Activated T-helper 1 cell treated with anti-CD3 and anti-CD28 coated beads, Interleukin-2, amount 50 U/mL, for 16 hours (primary cell): ENCODE measurements around the gene ELAVL3.

ENCODE experiments used
- DNase-seq, 2 donors: peaks; one replicate each; pipeline ENCODE4 v3.0.0-alpha.2; 2020; ENCODE audit warnings: low read depth in 1 of 2, low spot score in 1 of 2

Gene ELAVL3

DNA sequence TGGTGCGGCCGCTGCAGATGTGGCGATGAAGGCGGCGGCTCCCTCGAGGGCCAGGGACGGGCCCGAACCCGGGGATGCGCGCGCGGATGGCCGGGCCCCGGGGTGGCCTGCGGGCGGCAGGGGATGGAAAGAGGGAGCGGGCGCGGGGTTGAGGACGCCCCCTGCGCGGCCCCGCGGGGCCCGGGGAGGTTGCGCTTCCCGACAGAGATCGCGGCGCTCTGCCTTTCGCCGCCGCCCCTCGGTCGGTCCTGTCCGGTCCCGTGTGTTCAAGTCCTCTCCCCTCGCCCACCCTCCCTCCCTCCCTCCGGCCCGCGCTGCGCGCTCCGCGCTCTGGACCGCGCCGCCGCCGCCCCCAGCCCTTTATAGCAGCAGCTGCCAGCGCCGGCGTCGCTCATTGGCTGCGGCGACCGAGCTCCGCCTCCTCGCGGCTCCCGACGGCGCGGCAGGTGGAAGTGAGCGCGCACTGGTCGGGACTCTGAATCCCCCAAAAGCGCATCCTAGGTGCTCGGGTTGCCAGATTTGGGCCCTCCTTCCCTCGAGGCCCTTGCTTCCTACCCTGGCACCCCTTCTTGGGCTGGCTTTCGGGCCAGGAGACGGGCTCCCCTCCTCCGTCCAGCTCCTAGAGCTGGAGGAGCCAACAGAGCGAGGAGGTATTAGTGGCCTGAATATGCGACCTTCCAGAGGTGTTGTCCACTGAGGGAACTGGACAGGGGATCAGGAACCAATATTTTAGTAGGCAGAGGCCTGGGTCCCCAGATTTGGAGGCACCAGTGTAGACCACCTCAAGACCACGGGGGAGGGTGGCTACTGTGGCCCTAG is at the start of gene ELAVL3:
Gene ELAVL3 (minus strand): TSS at position 332 of the 819 bp plus-strand sequence. CDS start 438 bp downstream, outside the sequence.
- no peak for DNase-seq

DNA sequence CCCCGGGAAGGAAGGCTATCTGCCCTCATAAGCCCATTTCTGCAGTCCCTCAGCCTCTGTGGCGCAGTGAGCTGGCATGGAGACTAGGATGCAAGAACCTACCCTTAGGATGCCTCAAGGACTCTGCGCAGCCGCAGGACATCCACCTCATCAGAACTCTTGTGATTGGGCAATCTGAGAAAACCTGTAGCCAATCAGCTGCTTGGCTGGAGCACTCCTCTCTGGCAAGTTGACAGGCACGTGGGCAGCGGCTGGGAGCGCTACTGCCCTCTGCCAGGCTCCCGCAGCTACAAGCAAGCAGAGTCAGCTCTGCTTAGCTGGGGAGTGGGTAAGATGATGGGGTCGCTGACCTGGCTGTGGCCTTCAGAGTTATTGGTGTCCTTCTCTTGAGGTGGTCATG is 49.6 kb upstream of the ELAVL3 start:
- no peak for DNase-seq

DNA sequence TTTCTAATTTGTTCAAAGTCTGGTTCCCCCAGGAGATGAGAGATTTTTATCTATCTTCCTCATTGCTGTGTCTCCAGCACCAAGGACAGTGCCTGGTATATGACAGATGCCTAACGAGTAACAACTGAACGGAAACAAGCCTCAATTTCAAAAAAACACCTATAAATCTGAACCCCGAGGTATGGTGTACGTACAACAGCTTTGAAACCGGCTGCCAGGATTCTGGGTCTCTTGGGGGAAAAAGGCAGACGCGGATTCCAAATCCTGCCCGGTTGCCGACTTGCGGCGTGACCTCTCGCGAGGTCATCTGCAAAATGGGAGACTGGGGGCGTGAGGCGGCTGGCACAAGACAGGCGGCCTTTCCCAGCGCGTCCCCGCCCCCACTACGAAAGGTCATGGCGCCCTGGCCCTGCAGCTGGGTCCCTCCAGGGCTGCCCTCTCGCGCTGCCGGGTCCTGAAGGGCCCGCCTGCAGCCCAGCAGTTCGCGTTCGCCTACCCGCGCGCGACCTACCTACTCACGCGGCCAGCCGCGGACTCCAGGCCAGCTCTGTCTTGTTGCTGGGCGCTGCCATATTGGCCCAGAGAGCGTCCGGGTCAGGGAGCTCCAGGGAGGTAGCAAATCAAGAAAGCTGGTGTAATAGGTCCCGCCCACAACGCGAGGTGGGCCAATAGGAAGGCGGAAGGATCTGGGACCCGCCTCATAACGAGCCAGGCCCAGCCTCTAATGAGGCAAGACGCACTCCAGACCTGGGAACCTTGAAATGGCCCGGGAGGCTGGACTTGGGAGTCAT is 47.9 kb upstream of the ELAVL3 start, which contains the start of gene ECSIT:
Gene ECSIT (minus strand): TSS at position 584 of the 791 bp plus-strand sequence. CDS start 9,964 bp downstream, outside the sequence.
- DNase-seq, result peak; percentile 77 to 86

DNA sequence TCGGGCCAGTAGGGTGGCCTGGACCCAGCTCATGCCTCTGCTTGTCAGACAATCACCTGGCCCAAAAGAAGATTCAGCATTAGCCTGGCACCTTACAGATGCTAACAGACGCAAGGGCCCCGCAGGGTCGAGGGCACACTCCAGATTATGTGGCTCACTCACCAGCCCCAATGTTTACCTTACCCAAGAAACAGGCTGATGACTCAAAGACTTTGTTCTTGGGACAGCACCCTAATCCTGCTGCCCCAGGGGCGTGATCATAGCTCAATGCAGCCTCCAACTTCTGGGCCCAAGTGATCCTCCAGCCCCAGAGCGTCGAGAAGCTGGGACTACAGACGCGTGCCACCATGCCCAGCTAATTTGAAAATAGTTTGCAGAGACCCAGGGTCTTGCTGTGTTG is 38.3 kb upstream of the ELAVL3 start:
- no peak for DNase-seq

DNA sequence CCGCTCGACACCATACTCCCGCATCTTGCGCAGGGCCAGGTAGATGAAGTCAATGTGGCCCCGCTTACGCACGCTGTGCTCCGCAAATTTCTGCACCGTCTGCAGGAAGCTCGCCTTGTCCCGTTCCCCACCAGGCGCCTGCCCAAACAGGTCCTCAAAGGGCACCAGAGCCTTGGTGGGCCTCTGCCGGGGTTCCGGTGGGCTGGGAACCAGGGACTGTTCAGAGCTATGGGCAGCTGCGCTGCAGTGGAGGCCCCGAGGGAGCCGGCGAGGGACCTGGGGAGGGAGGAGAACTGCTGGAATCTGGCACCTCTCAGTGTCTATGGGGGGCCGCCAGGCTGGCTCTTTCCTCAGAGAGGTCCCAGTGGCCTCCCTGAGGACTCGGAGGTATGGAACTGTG is 33.1 kb upstream of the ELAVL3 start:
- DNase-seq, result no peak

DNA sequence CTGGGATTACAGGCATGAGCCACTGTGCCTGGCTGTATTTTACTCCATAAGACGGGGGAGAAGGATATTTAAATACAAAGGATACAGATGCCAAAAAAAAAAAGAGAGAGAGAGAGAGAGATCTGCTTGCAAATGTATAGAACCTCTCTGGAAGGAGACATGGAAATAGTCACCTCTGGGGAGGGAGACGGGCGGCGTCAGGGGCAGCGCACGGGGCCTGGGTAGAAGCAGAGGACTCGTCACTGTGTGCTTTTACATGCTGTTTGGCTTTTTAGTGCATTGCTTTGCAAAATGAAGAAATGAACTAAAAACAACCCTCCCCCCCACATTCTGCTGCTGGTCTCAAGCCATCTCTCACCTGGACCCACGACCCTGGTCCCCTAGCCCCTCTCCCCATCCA is 29.6 kb upstream of the ELAVL3 start:
- no peak for DNase-seq

DNA sequence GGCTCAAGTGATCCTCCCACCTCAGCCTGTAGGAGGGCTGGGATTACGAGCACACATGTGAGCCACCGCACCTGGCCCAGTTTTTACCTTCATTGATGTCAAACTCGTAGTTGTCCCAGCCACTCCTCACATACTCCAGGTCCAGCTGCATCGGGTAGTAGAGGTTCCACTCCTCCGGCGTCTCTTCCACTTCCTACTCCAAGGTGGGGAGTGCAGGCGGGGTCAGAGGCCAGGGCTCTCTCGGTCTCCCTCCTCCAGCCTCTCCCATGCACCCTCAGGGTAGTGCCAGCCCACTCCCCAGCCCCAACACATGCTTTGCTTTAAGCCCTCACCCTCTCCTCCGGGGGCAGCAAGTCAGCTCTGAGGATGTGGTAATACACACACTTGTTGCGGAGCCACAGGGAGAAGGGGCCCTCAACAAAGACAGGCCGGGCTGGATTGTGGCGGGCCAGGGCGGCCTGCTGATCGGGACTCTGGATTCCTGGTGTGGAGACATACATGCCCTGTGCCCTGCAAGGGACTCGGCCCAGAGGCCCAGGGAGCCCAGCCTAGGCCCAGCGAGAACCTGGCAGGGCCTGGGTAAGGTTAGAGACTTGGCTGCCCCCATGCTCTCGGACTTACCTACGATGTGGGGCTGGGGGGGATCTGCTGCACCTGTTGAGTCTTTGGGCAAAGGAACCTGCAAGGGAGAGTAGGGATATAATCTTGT is 26.7 kb upstream of the ELAVL3 start:
- no peak for DNase-seq

DNA sequence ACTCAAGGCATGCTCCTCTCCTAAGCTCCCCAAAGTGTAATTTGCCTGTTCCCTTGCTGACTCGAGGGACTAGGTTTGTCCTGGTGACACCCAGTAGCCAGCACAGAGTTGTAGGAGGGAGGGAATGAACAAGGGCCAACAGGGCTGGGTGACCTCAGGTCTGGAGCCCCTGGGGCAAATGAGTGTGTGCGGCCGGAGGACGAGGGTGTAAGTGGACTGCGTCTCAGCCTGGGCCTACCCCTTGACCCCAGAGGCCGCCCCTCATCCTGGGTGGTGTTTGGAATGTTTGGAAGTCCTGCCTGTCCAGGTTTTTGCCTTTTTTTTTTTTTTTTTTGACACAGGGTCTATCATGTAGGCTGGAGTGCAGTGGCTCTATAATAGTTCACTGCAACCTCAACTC is 26.1 kb upstream of the ELAVL3 start:
- DNase-seq, result no peak

DNA sequence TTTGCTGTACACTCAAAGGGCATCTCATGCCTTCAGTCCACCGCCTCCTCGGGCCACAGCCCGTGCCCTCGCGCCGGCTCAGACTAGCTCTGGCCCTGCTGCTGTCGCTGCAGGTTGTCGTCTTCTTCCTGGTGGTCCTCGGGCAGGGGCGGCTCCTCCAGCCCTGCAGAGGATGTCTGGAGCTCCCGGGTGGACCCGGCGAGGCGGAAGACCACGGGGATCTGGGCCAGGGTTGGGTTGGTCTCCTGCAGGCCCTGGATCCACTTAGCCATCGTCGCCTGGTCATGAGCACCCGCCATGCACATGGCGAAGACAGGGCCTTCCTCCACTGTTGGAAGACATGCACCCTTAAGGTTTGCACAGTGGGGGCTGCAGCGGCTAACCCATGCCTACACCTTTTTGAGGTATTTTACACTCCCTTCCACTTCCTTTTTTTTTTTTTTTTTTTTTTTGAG is 25.3 kb upstream of the ELAVL3 start:
- no peak for DNase-seq

DNA sequence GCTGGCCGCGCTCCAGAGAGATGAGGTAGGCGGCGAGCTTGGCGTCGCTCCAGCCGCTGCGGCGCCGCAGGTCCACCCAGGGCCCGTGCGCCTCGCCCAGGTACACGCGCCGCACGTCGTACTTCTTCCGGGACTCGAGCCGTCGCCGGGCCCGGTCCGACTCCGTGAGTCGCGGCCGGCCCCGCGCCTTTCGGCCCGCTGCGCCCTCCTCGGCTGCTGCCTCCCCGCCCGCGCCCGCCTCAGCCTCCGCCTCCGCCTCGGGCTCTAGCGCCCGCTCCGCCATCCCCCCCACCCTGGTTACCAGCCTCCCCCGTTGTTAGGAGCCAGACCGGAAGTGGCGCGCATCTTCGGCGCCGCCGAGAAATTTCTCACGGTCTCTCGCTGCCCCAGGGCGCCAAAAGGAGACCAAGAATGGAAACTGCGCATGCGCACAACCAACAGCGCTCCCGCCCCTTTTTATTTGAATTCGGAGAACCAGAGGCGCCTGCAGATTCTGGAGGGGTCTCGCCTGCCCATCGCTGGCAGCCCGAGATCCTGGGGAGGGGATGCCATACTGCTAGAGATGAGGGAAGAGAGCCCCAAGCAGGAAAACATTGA is 24.8 kb upstream of the ELAVL3 start, which contains the start of gene ZNF653:
Gene ZNF653 (minus strand): TSS at position 336 of the 597 bp plus-strand sequence. CDS start 53 bp downstream, at position 283.
- DNase-seq, result peak; percentile 89 to 92

DNA sequence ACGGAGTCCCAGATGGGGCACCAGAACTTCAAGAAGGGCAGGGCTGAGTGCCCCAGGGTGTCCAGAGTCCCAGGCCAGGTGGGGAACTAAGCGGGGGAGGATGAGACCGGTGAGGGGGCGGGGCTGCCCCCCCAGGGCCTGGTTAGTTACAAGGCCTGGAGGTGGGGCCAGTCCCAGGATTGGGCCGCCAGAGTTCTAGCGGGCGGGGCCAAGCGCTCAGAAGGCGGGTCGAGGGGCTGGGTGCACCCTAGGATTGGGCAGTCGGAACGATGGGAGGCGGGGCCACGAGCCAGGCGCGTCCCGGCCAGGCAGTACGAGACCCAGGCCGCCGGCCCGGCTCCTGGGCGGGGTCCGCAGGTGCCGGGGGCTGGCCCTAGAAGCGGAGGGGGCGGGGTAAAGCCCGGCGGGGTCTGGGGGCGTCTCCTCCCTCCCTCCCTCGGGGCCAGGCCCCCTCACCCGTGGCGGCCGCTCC is 24.2 kb upstream of the ELAVL3 start:
- DNase-seq, result peak; percentile 91 to 92

DNA sequence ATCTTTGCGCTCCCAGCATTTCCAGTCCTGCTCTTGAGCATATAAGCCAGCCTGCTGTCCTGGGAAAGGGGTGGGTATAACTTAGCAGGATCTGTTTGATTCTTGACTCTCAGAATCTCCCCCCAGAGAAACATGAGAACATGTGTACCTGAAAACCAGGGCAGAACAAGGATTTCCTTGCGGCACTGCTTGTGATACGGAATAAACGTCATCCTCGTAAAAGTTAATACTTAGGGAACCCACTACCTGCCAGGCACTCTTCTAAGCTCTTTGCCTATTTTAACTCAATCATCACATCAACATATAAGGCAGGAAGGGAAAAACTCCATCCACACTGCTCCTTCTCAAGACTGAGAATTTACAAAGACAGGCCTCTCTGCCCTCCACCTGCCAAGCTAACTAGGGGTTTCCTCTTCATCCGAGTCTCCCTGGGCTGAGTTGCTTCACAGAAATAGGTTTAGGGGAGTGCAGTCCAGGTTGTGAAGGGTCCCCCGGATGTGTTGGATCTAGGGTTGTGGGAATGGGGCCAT is 23.7 kb upstream of the ELAVL3 start:
- DNase-seq, result no peak

DNA sequence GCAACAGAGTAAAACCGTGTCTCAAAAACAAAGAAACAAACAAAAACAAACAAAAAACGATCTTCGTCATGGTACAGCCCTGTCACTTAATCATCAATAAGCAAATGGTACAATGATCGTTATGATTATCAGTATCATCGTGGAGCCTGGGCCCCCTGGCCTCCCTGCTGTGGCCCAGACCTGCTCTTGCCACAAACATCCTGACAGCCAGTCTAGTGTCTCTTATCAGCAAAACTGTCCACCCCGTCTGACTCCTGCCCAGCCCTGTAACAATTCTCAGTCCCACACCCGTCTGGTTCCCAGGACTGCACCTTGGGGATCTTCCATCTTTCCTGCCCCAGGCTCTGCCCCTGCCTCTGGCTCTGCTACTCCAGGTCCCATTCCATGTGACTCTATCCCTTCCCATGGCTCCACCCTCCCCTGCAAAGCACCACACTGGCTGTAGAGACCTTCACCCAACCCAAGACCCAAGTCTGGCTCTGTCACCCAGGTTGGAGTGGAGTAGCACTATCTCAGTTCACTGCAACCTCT is 19.1 kb upstream of the ELAVL3 start:
- DNase-seq, result no peak

DNA sequence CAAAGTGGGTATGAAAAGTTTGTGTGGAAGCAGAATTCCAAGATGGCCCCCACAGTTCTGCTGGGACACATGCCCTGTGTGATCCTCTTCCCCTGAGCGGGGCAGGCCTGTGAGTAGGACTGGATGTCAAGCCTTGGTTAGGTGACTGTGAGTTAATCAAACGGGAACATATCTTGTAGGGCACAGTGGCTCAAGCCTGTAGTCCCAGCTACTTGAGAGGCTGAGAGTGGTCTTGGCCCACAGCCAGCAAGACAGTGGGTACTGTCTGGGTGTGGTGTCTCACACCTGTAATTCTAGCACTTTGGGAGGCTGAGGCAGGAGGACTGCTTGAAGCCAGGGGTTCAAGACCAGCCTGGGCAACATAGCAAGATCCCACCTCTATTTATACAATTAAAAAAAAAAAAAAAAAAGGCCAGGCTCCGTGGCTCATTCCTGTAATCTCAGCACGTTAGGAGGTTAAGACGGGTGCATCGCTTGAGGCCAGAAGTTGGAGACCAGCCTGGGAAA is 18.4 kb upstream of the ELAVL3 start:
- DNase-seq, result no peak

DNA sequence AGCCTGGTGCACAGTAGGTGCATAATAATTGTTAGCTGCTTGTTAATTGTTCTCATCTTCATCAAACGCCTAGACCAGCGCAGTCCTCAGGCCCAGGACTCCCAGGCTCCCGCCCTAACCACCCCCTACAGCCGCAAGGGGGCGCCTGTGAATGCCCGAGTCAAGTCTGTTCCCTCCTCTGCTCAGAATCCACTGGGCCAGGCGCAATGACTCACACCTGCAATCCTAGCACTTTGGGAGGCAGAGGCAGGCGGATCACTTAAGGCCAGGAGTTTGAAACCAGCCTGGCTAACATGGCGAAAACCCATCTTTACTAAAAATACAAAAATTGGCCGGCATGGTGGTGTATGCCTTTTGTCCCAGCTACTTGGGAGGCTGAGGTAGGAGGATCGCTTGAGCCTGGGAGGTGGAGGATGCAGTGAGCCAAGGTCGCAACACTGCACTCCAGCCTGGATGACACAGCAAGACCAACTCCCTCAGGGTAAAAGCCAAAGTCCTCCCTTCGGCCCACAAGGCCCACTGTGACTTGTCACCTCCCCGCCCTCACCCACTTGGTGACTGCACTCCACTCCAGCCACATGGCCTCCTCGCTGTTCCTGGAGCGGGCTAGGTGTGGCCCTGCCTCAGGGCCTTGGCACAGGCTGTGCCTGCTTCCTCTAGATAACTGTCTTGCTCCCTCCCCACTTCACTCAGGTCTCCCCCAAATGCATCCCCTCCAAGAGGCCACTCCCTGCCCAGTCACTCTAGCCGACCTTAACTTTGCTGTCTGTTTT is 15.7 kb upstream of the ELAVL3 start:
- DNase-seq, result peak; percentile 36 to 42

DNA sequence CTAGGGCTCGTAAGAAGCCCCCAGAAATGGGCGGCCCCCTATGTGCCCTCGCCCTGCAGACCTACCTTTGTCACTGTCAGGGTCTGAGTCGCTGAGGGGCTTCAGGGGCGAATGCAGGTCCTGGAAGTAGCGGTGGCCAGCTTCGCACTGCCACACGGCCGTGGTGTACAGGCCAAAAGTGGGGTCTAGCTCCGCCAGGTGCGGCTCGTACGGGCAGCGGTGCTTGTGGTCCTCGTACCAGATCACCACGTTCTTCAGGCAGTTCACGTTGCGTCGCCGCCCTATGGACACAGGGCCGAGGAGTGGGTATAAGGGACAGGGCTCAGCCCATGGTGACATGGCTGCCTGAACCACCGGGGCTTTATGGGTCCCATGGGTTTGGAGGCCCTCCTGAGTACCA is 15.0 kb upstream of the ELAVL3 start:
- no peak for DNase-seq

DNA sequence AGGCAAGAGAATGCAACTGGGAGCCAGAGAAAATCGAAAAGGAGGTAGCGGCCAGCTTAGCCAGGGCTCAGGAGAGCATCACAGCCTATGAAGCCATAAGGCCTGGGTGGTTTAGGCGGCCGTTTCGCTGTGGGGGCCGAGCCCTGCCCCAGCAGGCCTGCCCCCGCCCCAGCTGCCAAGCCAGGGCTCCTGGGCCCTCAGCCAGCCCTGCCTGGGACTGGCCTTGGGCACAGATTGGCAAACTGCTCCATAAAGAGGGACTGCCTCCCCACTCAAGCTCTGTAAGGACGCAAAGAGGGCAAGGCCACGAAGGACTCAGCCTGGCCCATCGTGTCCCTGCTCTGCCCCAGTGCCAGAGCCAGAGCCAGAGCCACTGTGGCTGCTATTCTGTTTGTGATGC is 14.6 kb upstream of the ELAVL3 start:
- DNase-seq, result no peak

DNA sequence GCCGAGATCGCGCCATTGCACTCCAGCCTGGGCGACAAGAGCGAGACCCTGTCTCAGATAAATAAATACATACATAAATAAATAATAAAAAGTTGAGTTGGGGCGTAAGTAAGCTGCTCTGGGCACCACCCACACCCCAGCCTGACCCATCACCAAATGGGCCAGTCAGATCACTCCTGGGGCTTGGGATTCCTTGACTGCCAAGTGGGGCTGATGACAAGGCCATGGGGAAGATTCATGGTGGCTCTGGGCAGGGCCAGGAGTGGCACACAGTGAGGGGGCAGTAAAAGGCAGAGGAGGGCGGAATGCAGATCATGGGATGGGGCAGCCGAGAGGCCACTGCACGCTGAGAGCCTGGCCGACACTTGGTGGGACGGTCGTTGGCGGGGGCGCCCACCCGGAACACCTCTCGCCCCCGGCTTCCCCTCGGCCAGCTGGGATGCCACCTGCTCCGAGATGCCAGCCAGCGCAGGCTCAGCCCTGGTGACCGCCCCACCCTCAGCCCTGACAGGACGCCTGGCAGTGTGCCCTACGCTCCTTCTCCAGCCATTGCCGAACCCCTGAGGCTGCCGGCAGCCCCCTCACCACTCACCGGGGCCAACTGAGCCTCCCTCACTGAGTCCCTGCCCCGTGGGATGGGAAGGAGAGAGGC is 13.9 kb upstream of the ELAVL3 start:
- no peak for DNase-seq

DNA sequence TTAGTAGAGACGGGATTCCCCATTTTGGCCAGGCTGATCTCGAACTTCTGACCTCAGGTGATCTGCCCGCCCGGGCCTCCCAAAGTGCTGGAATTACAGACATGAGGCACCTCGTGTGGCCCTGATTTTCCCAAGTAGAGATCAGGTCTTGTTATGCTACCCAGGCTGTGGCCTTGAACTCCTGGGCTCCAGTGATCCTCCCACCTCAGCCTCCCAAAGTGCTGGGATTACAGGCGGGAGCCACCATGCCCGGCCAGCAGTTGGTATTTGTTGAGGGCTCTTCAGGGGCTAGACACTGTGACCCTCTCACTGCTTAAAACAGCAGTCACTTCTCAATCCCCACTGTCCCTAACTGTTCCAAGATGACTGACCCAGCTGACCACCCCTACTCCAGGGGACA is 8.5 kb upstream of the ELAVL3 start:
- DNase-seq, result no peak
